DND-41 (cell line): ENCODE results near the gene OTOS.

Experiments
- ATAC-seq: fragments of 200-7000 bp; cut with Tn5 transposase; 3 replicates; pipeline ENCODE4 v1.9.1; 2021; ENCODE audit warnings: low read depth; ENCODE audit not compliant: insufficient read depth
- DNase-seq: peaks from one replicate; pipeline ENCODE4 v3.0.0-alpha.2; 2020
- H2AFZ ChIP-seq: 2 replicates; pipeline ENCODE4 v1.6.0; 2012; ENCODE audit warnings: low read depth, low read length
- H3K27ac ChIP-seq: 2 replicates; pipeline ENCODE4 v1.5.1; 2012; ENCODE audit warnings: low read length, inconsistent platforms
- H3K27me3 ChIP-seq: fragments of 200-600 bp; sonication (generic); 2 replicates; pipeline ENCODE4 v1.6.0; 2012; ENCODE audit warnings: low read length, mild to moderate bottlenecking, inconsistent platforms; ENCODE audit not compliant: insufficient read depth, poor library complexity
- H3K36me3 ChIP-seq: 2 replicates; pipeline ENCODE4 v1.5.1; 2012; ENCODE audit warnings: low read length, inconsistent platforms; ENCODE audit not compliant: insufficient read depth
- H3K4me1 ChIP-seq: 2 replicates; pipeline ENCODE4 v1.5.1; 2012; ENCODE audit warnings: mild to moderate bottlenecking, low read length; ENCODE audit not compliant: insufficient read depth
- H3K4me2 ChIP-seq: 2 replicates; pipeline ENCODE4 v1.6.0; 2012; ENCODE audit warnings: mild to moderate bottlenecking, moderate library complexity, low read length, inconsistent platforms; ENCODE audit not compliant: insufficient read depth
- H3K4me3 ChIP-seq, 2 experiments: fragments of 200-600 bp in 1 of 2; shearing (Covaris generic) in 1 of 2; 2 replicates each; pipeline ENCODE4 v1.5.1; 2012 to 2016; ENCODE audit warnings: inconsistent platforms in 2 of 2, low read length in 2 of 2, mild to moderate bottlenecking in 2 of 2, low read depth in 1 of 2, moderate library complexity in 1 of 2
- H3K79me2 ChIP-seq: 2 replicates; pipeline ENCODE4 v1.6.0; 2012; ENCODE audit warnings: low read length, inconsistent platforms; ENCODE audit not compliant: insufficient read depth
- H3K9ac ChIP-seq: 2 replicates; pipeline ENCODE4 v1.6.0; 2012; ENCODE audit warnings: low read depth, mild to moderate bottlenecking, inconsistent platforms, low read length, moderate library complexity
- H3K9me3 ChIP-seq: 2 replicates; pipeline ENCODE4 v1.5.1; 2012; ENCODE audit warnings: low read length, moderate library complexity, mild to moderate bottlenecking, inconsistent platforms; ENCODE audit not compliant: insufficient read depth, severe bottlenecking
- H4K20me1 ChIP-seq: 2 replicates; pipeline ENCODE4 v1.6.0; 2012; ENCODE audit warnings: low read length; ENCODE audit not compliant: insufficient read depth
- CTCF ChIP-seq: IDR thresholded peaks from 2 replicates; pipeline ENCODE4 v1.5.1; 2012; ENCODE audit warnings: borderline replicate concordance, low read length, moderate library complexity, mild to moderate bottlenecking; ENCODE audit not compliant: poor library complexity, severe bottlenecking; ENCODE audit errors: extremely low read depth
- EZH2 ChIP-seq: IDR thresholded peaks from 3 replicates; pipeline ENCODE4 v1.6.1; 2012; ENCODE audit warnings: borderline replicate concordance, low read depth, mild to moderate bottlenecking, moderate library complexity, low read length, inconsistent platforms; ENCODE audit not compliant: severe bottlenecking

OTOS gene

GRCh38 chr2:240155745-240156390 is 15.4 kb upstream of the OTOS start:
- Histone ChIP-seq H3K27me3 (no peaks in the 10 kb centered on the region), H3K4me3 (no peak overlapping the region), H2AFZ (no peak overlapping the region), H3K79me2 (no peaks in the 10 kb centered on the region), H4K20me1 (no peaks in the 10 kb centered on the region; the same call in 1 of the 2 replicates), H3K36me3 (no peaks in the 10 kb centered on the region), H3K9ac (no peak overlapping the region), H3K9me3 (no peaks in the 10 kb centered on the region), H3K27ac (no peak overlapping the region), H3K4me1 (no peaks in the 10 kb centered on the region), H3K4me2 (no peak overlapping the region)
- DNase-seq (no peak), ATAC-seq (no peak)
- TF ChIP-seq EZH2 (no peak), CTCF (no peak)

- H3K27ac ChIP-seq, result no peak overlapping the region
- H3K4me3 ChIP-seq, result no peak overlapping the region
- TF ChIP-seq EZH2 (no peak), CTCF (no peak)
- no peak overlapping the region for H3K4me2 ChIP-seq
- no peak for ATAC-seq
- no peaks in the 10 kb centered on the region for H3K9me3 ChIP-seq
- no peaks in the 10 kb centered on the region; the same call in 1 of the 2 replicates for H4K20me1 ChIP-seq
- no peak for DNase-seq
- H3K9ac ChIP-seq, result no peak overlapping the region
- no peaks in the 10 kb centered on the region for H3K79me2 ChIP-seq
- H3K36me3 ChIP-seq, result no peaks in the 10 kb centered on the region
- no peaks in the 10 kb centered on the region for H3K27me3 ChIP-seq
- H3K4me1 ChIP-seq, result no peaks in the 10 kb centered on the region
- H2AFZ ChIP-seq, result no peak overlapping the region
These were observed 14.7 kb upstream of the OTOS start for GRCh38 chr2:240155048-240155744.

GRCh38 chr2:240154606-240155005 is 14.1 kb upstream of the OTOS start:
- no peak for DNase-seq
- no peaks in the 10 kb centered on the region for H3K36me3 ChIP-seq
- no peak for ATAC-seq
- H3K4me2 ChIP-seq, result no peak overlapping the region
- H3K79me2 ChIP-seq, result no peaks in the 10 kb centered on the region
- TF ChIP-seq CTCF, result no peak
- TF ChIP-seq EZH2, result no peak
- H3K4me3 ChIP-seq, result no peak overlapping the region
- no peaks in the 10 kb centered on the region for H3K27me3 ChIP-seq
- H2AFZ ChIP-seq, result no peak overlapping the region
- H3K9ac ChIP-seq, result no peak overlapping the region
- no peaks in the 10 kb centered on the region for H3K9me3 ChIP-seq
- H4K20me1 ChIP-seq, result no peaks in the 10 kb centered on the region; the same call in 1 of the 2 replicates
- no peak overlapping the region for H3K27ac ChIP-seq
- no peaks in the 10 kb centered on the region for H3K4me1 ChIP-seq

- Histone ChIP-seq H3K4me1 (no peaks in the 10 kb centered on the region), H3K27me3 (no peaks in the 10 kb centered on the region), H3K79me2 (no peaks in the 10 kb centered on the region), H3K4me3 (no peak overlapping the region), H3K9me3 (no peaks in the 10 kb centered on the region), H3K36me3 (no peaks in the 10 kb centered on the region), H3K27ac (no peak overlapping the region), H3K4me2 (no peak overlapping the region), H2AFZ (no peak overlapping the region), H3K9ac (no peak overlapping the region), H4K20me1 (no peaks in the 10 kb centered on the region; the same call in 1 of the 2 replicates)
- ATAC-seq (no peak), DNase-seq (no peak)
- TF ChIP-seq CTCF, result no peak
- no peak for TF ChIP-seq EZH2
These were observed 13.0 kb upstream of the OTOS start for GRCh38 chr2:240153418-240153817.
